BLaER1 (cell line): ENCODE results near the gene BRMS1L.
"Not testable (repeated sequence)": the region's sequence is repeated elsewhere in the genome, so short reads cannot be mapped to it uniquely, and the experiment has no call there.

Experiments used
- H3K27ac ChIP-seq: shearing (Covaris generic); formaldehyde crosslinking; 2 replicates; pipeline ENCODE4 v1.8.1; 2022
- H3K27me3 ChIP-seq: shearing (Covaris generic); formaldehyde crosslinking; 2 replicates; pipeline ENCODE4 v1.8.1; 2022
- H3K36me3 ChIP-seq: shearing (Covaris generic); formaldehyde crosslinking; 2 replicates; pipeline ENCODE4 v1.8.1; 2022
- H3K4me1 ChIP-seq: shearing (Covaris generic); formaldehyde crosslinking; 2 replicates; pipeline ENCODE4 v1.8.1; 2022
- H3K4me2 ChIP-seq: shearing (Covaris generic); formaldehyde crosslinking; 2 replicates; pipeline ENCODE4 v1.8.1; 2022
- H3K4me3 ChIP-seq: shearing (Covaris generic); formaldehyde crosslinking; 2 replicates; pipeline ENCODE4 v1.8.1; 2022
- H3K9ac ChIP-seq: shearing (Covaris generic); formaldehyde crosslinking; 2 replicates; pipeline ENCODE4 v1.8.1; 2022
- H3K9me3 ChIP-seq: shearing (Covaris generic); formaldehyde crosslinking; 2 replicates; pipeline ENCODE4 v1.8.1; 2022
- H4K20me1 ChIP-seq: shearing (Covaris generic); formaldehyde crosslinking; 2 replicates; pipeline ENCODE4 v1.8.1; 2022
- Cebpa-rat ChIP-seq: shearing (Covaris generic); IDR thresholded peaks from 2 replicates; pipeline ENCODE4 v1.8.1; 2022

Gene BRMS1L

GRCh38 chr14:35807131-35807961, 18.8 kb upstream of the BRMS1L start:
- no peak for TF ChIP-seq Cebpa-rat
- no peaks in the 10 kb centered on the region for H3K9me3 ChIP-seq
- peak overlapping the region; percentile 88 for H3K4me2 ChIP-seq
- peak overlapping the region; percentile 82; the same call in 1 of the 2 replicates for H3K4me3 ChIP-seq
- no peaks in the 10 kb centered on the region for H4K20me1 ChIP-seq
- H3K9ac ChIP-seq, result no peak overlapping the region
- no peak overlapping the region for H3K27ac ChIP-seq
- peaks cover 21% of the 10 kb centered on the region for H3K4me1 ChIP-seq
- H3K27me3 ChIP-seq, result no peaks in the 10 kb centered on the region
- peaks cover 6% of the 10 kb centered on the region; the same call in 1 of the 2 replicates for H3K36me3 ChIP-seq

- Histone ChIP-seq H3K9me3 (no peaks in the 10 kb centered on the region), H3K4me3 (peak overlapping the region; percentile 82), H3K27ac (peak overlapping the region; percentile 83)
Measured at GRCh38 chr14:35808076-35808637, 18.0 kb upstream of the BRMS1L start.

GRCh38 chr14:35808638-35809563, 17.2 kb upstream of the BRMS1L start, which contains the start of gene RALGAPA1:
Gene RALGAPA1 (minus strand): TSS chr14:35809295. CDS start chr14:35808835, 460 bp downstream.
- not testable (repeated sequence) for H4K20me1 ChIP-seq, H3K9me3 ChIP-seq, H3K36me3 ChIP-seq, H3K27me3 ChIP-seq
- Histone ChIP-seq H3K9ac (peak within 1 kb of the TSS; percentile 87), H3K4me2 (peak within 1 kb of the TSS; percentile 88), H3K4me3 (peak within 1 kb of the TSS; percentile 82), H3K27ac (peak within 1 kb of the TSS; percentile 83), H3K4me1 (peaks cover 21% of the 10 kb centered on the region)

More at GRCh38 chr14:35808076-35808637, 18.0 kb upstream of the BRMS1L start:
- Histone ChIP-seq H3K27me3 (no peaks in the 10 kb centered on the region), H3K4me2 (peak overlapping the region; percentile 88), H3K9ac (peak overlapping the region; percentile 87), H3K4me1 (peaks cover 21% of the 10 kb centered on the region), H4K20me1 (no peaks in the 10 kb centered on the region), H3K36me3 (peaks cover 6% of the 10 kb centered on the region; the same call in 1 of the 2 replicates)
- TF ChIP-seq Cebpa-rat, result no peak

- Histone ChIP-seq H3K4me2 (peak overlapping the region; percentile 33; the same call in 1 of the 2 replicates), H3K4me3 (peak overlapping the region; percentile 82), H3K36me3 (no peaks in the 10 kb centered on the region)
Measured at GRCh38 chr14:35809597-35809996, 16.5 kb upstream of the BRMS1L start.

GRCh38 chr14:35810963-35811362, 15.2 kb upstream of the BRMS1L start:
- Histone ChIP-seq H3K9me3 (no peaks in the 10 kb centered on the region), H3K27me3 (no peaks in the 10 kb centered on the region), H3K4me2 (no peak overlapping the region), H3K36me3 (no peaks in the 10 kb centered on the region), H3K4me3 (no peak overlapping the region), H3K4me1 (peaks cover 21% of the 10 kb centered on the region), H4K20me1 (no peaks in the 10 kb centered on the region), H3K27ac (no peak overlapping the region), H3K9ac (no peak overlapping the region)
- TF ChIP-seq Cebpa-rat, result no peak

More at GRCh38 chr14:35809597-35809996, 16.5 kb upstream of the BRMS1L start:
- H3K9me3 ChIP-seq, result no peaks in the 10 kb centered on the region
- H3K9ac ChIP-seq, result no peak overlapping the region; the same call in 1 of the 2 replicates
- no peaks in the 10 kb centered on the region for H4K20me1 ChIP-seq
- TF ChIP-seq Cebpa-rat, result no peak
- H3K27ac ChIP-seq, result no peak overlapping the region
- no peaks in the 10 kb centered on the region for H3K27me3 ChIP-seq
- H3K4me1 ChIP-seq, result peaks cover 21% of the 10 kb centered on the region

- Histone ChIP-seq H4K20me1 (no peaks in the 10 kb centered on the region), H3K4me2 (no peak overlapping the region), H3K36me3 (no peaks in the 10 kb centered on the region), H3K27ac (no peak overlapping the region), H3K4me1 (no peaks in the 10 kb centered on the region), H3K4me3 (no peak overlapping the region), H3K9ac (no peak overlapping the region), H3K27me3 (no peaks in the 10 kb centered on the region), H3K9me3 (no peaks in the 10 kb centered on the region)
- TF ChIP-seq Cebpa-rat, result no peak
Measured at GRCh38 chr14:35814371-35815005, 11.7 kb upstream of the BRMS1L start.

- TF ChIP-seq Cebpa-rat, result no peak
- no peak overlapping the region for H3K9ac ChIP-seq
Measured at GRCh38 chr14:35818346-35819115, 7.6 kb upstream of the BRMS1L start.

GRCh38 chr14:35819591-35820540, 6.3 kb upstream of the BRMS1L start:
- no peak overlapping the region for H3K4me3 ChIP-seq
- H3K9me3 ChIP-seq, result no peaks in the 10 kb centered on the region
- H3K27me3 ChIP-seq, result no peaks in the 10 kb centered on the region
- no peak overlapping the region for H3K9ac ChIP-seq
- H3K27ac ChIP-seq, result no peak overlapping the region
- no peaks in the 10 kb centered on the region for H3K4me1 ChIP-seq
- H3K4me2 ChIP-seq, result no peak overlapping the region
- H3K36me3 ChIP-seq, result no peaks in the 10 kb centered on the region
- H4K20me1 ChIP-seq, result no peaks in the 10 kb centered on the region
- no peak for TF ChIP-seq Cebpa-rat

More at GRCh38 chr14:35818346-35819115, 7.6 kb upstream of the BRMS1L start:
- H4K20me1 ChIP-seq, result no peaks in the 10 kb centered on the region
- H3K27ac ChIP-seq, result no peak overlapping the region
- no peaks in the 10 kb centered on the region for H3K27me3 ChIP-seq
- no peak overlapping the region for H3K4me2 ChIP-seq
- no peaks in the 10 kb centered on the region for H3K36me3 ChIP-seq
- no peak overlapping the region for H3K4me3 ChIP-seq
- H3K9me3 ChIP-seq, result no peaks in the 10 kb centered on the region
- no peaks in the 10 kb centered on the region for H3K4me1 ChIP-seq
